Activated T-helper 1 cell treated with anti-CD3 and anti-CD28 coated beads, Interleukin-12 subunit alpha, Interleukin-12 subunit beta, Interleukin-2, Interleukin-4 antibody, amounts not matched to agents 30 ng/mL and 10 ng/mL and 1 ng/mL, durations not matched to agents 14 hours and 24 hours and 36 hours (primary cell): ENCODE results near the gene PRR5L. TPM values are rescaled to one million over a fixed set of nuclear protein-coding genes. Genes with fewer than 3 reads are reported as not detected.

Experiments
- DNase-seq: peaks from one replicate; pipeline ENCODE4 v3.0.0; 2021; ENCODE audit warnings: low spot score
- H3K27ac Mint-ChIP-seq: one replicate; pipeline ENCODE4 v1.8.0; 2021; ENCODE audit warnings: mild to moderate bottlenecking, mixed read lengths
- H3K27me3 Mint-ChIP-seq: one replicate; pipeline ENCODE4 v1.8.0; 2022; ENCODE audit warnings: mild to moderate bottlenecking, moderate library complexity, mixed read lengths; ENCODE audit not compliant: insufficient read depth
- H3K36me3 Mint-ChIP-seq: one replicate; pipeline ENCODE4 v1.8.0; 2021; ENCODE audit warnings: low read depth, mixed read lengths
- H3K4me1 Mint-ChIP-seq: one replicate; pipeline ENCODE4 v1.8.0; 2021; ENCODE audit warnings: low read depth, mixed read lengths
- H3K4me3 Mint-ChIP-seq: one replicate; pipeline ENCODE4 v1.8.0; 2021; ENCODE audit warnings: mild to moderate bottlenecking, moderate library complexity, mixed read lengths
- H3K9me3 Mint-ChIP-seq: one replicate; pipeline ENCODE4 v1.8.0; 2021; ENCODE audit warnings: mixed read lengths
- intact Hi-C: fragments of 100-400 bp; cut with micrococcal nuclease; formaldehyde crosslinking; loops from one replicate; pipeline ENCODE4 v1.15.1; 2024
- total RNA-seq: library from RNA; stranded (reverse); gene quantifications from 2 replicates; pipeline ENCODE4 v1.2.3, GENCODE V29; 2022

The PRR5L gene
- total RNA-seq, 1 donor from 2014 or later, result 64.0 TPM

DNA sequence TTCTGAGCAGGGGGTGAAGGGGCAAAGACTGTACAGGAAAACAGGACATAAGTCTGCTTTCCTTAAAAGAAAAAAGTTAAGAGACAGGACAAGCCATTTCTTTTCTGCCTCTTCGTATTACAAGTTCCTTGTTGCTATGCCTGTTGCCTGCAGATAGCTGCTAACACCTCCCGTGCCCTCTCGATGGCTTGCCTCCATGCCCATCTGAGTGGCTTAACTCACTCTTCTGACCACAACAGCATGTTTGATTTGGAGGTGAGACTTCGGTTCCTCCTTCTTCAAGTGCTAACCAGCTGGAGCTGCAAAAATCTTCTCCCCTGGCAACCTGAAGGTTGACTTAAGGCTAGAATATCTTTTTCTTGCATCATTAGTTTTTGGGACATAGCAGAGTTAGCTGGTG, 103.1 kb downstream of the PRR5L start:
- no peak overlapping the region for H3K27ac Mint-ChIP-seq
- no peaks in the 10 kb centered on the region for H3K9me3 Mint-ChIP-seq
- intact Hi-C loops, result loop anchor here (10.0 kb wide), 1 partner anchor 734 kb away; the partner anchor contains the start of gene TRIM44
- no peak for DNase-seq
- H3K36me3 Mint-ChIP-seq, result peaks cover 56% of the 10 kb centered on the region
- H3K27me3 Mint-ChIP-seq, result no peaks in the 10 kb centered on the region
- peaks cover 69% of the 10 kb centered on the region for H3K4me1 Mint-ChIP-seq
- no peak overlapping the region for H3K4me3 Mint-ChIP-seq

DNA sequence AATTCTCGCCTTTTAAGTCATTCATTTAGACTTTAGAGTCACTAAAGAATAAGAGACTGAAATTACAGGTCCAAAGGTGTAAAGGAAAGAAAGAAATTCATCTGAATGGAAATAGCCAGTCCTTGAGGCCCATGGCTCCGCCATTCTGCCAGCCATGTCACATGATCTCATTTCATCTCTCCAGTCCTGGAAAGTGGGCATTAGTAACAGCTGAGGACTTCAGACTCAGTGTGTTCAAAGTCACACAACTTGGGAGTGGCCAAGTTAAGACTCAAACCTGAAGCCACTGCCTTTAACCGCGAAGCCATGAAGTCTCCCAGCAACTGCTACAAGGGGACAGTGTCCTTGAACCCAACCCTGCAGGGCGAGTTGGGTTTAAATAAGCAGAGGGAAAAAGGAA, 103.7 kb downstream of the PRR5L start:
- DNase-seq, result no peak
- Mint-ChIP-seq H3K4me1 (peaks cover 64% of the 10 kb centered on the region), H3K36me3 (peaks cover 52% of the 10 kb centered on the region), H3K27ac (peak overlapping the region; percentile 84), H3K9me3 (no peaks in the 10 kb centered on the region), H3K4me3 (peak overlapping the region; percentile 85), H3K27me3 (no peaks in the 10 kb centered on the region)
- intact Hi-C loops, result loop anchor here (1.0 to 10.0 kb wide), 2 partner anchors 9 to 735 kb away; partner anchors contain the start of gene TRIM44

DNA sequence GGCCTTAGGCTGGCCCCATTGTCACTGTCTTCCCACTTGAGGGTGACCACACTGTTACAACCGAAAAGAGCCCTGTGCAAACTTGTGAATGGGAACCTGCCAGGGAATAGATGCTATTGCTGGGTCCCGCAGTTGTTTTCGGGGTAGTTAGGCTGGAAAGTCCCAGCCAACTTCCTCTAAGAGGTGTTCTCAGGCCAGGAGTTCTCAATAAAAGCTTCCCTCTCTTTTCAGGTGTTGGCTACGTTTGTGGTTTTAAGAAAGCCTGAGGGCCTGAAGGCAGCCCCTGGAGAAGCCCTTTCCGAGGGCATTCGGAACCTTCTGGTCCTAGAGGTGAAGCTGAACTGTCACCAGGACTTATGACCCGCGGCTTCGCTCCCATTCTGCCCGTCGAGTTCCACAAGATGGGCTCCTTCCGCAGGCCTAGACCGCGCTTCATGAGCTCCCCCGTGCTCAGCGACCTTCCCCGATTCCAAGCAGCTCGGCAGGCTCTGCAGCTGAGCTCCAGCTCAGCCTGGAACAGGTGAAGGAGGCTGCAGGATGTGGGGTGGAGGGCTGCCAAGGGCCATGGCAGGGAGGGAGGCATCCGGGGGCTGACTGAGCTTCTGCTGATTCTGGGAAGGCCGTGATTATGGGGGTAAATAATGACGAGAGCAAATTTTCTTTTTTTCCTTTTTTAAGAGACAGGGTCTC, 104.8 kb downstream of the PRR5L start:
- no peak for DNase-seq
- Mint-ChIP-seq H3K36me3 (peaks cover 58% of the 10 kb centered on the region), H3K27me3 (no peaks in the 10 kb centered on the region), H3K27ac (peak overlapping the region; percentile 84), H3K4me3 (peak overlapping the region; percentile 85), H3K4me1 (peaks cover 62% of the 10 kb centered on the region), H3K9me3 (no peaks in the 10 kb centered on the region)
- intact Hi-C loops, result loop anchor here (1.0 kb wide), 1 partner anchor 7 kb away; no protein-coding TSS in a partner anchor

DNA sequence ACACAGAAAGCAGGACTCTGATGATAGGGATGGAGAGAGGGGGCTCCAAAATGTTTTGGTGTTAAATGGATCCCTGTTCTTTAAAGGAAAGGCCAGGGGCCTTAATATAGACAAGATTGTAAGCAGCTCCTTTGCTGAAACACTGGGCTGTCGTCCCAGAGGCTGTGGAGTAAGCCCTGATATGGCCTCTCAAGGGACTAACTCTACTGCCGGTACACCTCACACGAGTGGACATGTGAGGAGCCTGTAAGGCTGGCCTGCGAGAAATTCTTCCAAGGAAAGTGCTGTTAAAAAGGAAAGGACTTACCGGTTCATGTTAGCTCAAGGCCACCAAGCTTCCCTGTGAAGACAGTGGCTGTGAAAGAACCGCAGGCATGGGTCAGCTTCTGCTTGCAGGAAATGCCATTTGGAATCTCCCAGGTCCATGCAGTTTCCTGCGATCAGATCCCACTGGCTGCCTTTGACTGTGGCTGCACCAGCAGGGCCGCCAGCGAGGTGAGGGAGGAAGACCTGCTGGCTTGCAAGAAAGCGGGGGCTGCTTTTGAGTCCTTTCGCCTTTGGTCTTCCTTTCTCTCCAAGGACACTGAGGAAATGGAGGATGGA, 106.6 kb downstream of the PRR5L start:
- H3K36me3 Mint-ChIP-seq, result peaks cover 76% of the 10 kb centered on the region
- H3K4me3 Mint-ChIP-seq, result peak overlapping the region; percentile 85
- H3K27ac Mint-ChIP-seq, result peak overlapping the region; percentile 56
- H3K4me1 Mint-ChIP-seq, result peaks cover 80% of the 10 kb centered on the region
- no peaks in the 10 kb centered on the region for H3K9me3 Mint-ChIP-seq
- H3K27me3 Mint-ChIP-seq, result no peaks in the 10 kb centered on the region
- no peak for DNase-seq
- intact Hi-C loops, result no loop called here

DNA sequence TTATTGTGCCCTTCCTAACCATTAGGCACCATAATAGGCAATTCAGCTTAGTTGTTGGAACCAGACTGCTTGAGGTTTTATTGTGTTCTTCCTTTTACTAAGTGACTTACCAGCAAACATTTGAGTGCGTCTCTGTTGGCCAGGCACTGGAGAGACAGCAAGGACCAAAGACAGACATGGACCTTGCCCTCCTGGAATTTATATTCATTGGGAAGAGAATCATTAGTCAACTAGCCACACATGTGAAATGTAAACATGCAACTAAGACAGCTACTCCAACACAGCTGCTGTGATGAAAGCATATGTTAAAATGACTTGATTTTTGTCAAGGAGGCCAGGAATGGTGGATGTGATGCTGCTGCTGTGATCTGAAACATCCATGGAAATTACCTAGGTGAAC, 107.6 kb downstream of the PRR5L start:
- Mint-ChIP-seq H3K36me3 (peaks cover 72% of the 10 kb centered on the region), H3K9me3 (no peaks in the 10 kb centered on the region), H3K27me3 (no peaks in the 10 kb centered on the region), H3K4me3 (peak overlapping the region; percentile 85), H3K4me1 (peaks cover 86% of the 10 kb centered on the region), H3K27ac (peak overlapping the region; percentile 62)
- intact Hi-C loops, result no loop called here
- no peak for DNase-seq

DNA sequence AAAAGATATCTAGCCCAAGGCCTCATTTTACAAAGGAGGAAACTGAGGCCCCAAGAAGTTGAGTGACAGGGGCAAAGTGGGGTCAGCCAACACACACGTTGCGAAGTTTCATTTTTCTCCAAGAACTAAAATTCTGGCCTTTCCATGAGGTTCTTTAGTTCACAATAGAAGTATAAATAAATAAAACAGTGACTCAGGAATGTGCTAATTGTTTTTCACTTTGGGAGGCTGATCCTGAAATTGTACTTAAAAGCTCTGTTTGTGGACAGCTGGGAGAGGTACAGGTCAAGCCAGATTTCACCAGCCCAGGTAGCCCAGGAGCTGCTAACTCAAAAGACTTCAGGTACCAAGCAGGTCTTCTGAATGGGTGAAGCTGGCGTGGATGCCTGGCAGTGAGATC, 108.7 kb downstream of the PRR5L start:
- Mint-ChIP-seq H3K27me3 (no peaks in the 10 kb centered on the region), H3K9me3 (no peaks in the 10 kb centered on the region), H3K4me3 (no peak overlapping the region), H3K4me1 (peaks cover 86% of the 10 kb centered on the region), H3K36me3 (peaks cover 72% of the 10 kb centered on the region), H3K27ac (no peak overlapping the region)
- intact Hi-C loops, result no loop called here
- DNase-seq, result no peak

DNA sequence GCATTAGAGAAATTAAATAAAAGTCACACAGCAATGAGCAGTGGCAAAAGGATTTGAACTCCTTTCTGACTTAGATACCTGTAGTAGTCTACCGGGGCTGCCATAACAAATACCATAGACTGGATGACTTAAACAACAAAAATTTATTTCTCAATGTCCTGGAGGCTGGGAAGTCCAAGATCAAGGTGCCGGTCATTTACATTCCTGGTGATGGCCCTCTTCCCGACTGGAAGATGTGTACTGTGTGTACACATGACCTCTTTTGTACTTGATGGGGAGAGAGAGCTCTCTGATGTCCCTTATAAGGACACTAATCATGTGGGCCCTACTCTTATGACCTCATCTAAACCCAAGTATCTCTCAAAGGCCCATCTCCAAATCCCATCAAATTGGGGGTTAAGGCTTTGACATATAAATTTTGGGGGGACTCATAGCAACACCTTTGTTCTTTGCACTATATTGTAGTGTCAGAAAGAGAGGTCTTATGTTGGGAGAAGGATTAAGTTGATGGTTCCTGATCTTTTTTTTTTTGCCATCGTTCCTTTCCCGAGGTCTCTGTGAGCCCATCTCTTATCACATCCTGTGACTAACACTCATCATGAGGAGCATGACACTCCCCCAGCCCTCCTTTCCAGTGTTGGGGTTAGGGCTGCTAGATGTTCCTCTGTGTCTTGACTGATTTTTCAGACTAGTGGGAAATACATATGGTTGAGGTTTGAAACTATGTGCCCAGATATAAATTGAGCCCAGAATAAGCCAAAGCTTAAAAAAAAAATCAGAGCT, 109.7 kb downstream of the PRR5L start:
- Mint-ChIP-seq H3K4me1 (peaks cover 86% of the 10 kb centered on the region), H3K36me3 (peaks cover 72% of the 10 kb centered on the region), H3K9me3 (no peaks in the 10 kb centered on the region), H3K4me3 (no peak overlapping the region), H3K27me3 (no peaks in the 10 kb centered on the region), H3K27ac (peak overlapping the region; percentile 29)
- intact Hi-C loops, result no loop called here
- DNase-seq, result no peak

DNA sequence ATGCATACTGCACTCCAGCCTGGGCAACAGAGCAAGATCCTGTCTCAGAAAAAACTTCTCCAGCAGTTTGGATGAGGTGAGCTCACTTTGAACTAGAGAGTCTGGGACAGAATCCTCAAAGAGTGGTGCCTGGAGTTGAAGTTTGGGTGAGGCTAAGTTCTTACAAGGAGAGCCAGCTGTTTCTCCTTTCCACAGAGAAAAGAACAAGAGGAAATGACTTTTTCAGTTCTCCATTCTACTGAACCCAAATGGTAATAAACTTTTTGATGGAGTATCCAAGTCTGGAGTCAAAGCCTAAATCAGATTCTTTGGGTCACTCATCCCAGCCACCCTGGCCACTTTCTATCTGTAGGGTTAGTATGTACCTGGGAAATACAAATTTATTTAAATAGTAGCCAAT, 111.3 kb downstream of the PRR5L start:
- peak overlapping the region; percentile 34 for H3K27ac Mint-ChIP-seq
- intact Hi-C loops, result no loop called here
- H3K9me3 Mint-ChIP-seq, result no peaks in the 10 kb centered on the region
- peaks cover 76% of the 10 kb centered on the region for H3K36me3 Mint-ChIP-seq
- H3K4me1 Mint-ChIP-seq, result peaks cover 87% of the 10 kb centered on the region
- no peak overlapping the region for H3K4me3 Mint-ChIP-seq
- no peaks in the 10 kb centered on the region for H3K27me3 Mint-ChIP-seq
- DNase-seq, result no peak

DNA sequence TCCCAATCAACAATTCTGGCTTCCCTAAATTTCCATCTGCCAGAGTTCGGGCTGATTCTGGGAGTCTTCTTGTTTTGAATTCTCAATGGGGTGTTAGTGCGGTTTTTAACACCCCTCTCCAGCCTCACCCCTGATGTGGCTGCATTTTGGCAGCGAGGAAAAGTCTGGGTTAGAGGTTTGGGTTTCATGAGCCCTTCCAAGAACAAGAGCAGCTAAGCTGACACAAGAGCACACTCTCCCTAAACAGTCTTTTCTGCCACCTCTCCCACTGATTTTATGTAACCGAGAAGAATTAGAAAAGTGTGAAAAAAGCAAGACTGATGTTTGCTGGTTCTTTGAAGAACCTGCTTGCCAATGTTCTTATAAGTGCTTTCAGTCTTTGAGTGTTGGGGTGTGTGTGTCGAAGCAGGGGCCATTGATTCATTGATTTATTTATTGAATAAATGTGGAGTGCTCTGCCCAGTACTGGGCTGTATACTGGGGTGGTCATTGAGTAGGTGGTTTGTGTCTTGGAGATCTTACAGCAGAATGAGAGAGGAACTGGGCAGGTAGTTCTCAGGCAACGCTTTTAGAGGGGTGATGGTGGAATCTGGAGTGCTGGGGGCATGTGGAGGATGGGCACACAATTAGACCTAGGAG, 112.5 kb downstream of the PRR5L start:
- peaks cover 72% of the 10 kb centered on the region for H3K36me3 Mint-ChIP-seq
- peaks cover 85% of the 10 kb centered on the region for H3K4me1 Mint-ChIP-seq
- no peak for DNase-seq
- H3K27ac Mint-ChIP-seq, result peak overlapping the region; percentile 94
- peak overlapping the region; percentile 69 for H3K4me3 Mint-ChIP-seq
- intact Hi-C loops, result loop anchor here (1.0 kb wide), 6 partner anchors 8 to 54 kb away; no protein-coding TSS in a partner anchor
- H3K9me3 Mint-ChIP-seq, result no peaks in the 10 kb centered on the region
- no peaks in the 10 kb centered on the region for H3K27me3 Mint-ChIP-seq

DNA sequence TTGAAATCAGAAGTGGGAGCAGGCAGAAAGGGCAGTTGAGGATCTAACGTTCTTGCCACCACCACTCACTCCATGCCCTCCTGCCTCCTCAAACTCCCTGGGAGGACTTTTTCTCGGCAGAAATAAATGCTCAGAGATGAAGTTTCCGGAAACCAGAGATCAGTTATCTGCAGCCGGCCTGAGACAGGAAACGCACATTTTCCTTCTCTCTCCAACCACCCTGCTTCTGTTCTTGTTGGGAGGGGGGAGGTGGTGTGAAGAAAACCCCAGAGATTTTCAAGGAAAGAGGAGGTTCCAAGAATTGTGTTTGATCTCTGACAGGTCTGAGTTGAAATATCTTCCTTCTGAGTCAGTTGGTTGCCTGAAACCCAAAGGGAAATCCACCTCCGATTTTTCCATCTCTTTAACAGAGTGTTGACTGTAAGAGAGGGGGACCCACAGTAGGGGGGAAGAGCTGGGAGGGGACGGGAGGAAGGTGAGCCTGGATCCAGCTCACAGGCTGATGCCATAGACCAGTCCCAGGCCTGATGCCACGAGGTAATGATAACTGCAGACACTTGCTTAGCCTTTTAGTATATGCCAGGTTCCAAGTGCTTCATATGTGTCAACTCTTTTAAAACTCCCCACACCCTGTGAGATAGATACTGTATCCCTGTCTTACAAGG, 113.2 kb downstream of the PRR5L start:
- H3K4me1 Mint-ChIP-seq, result peaks cover 80% of the 10 kb centered on the region
- no peaks in the 10 kb centered on the region for H3K9me3 Mint-ChIP-seq
- H3K36me3 Mint-ChIP-seq, result peaks cover 69% of the 10 kb centered on the region
- H3K4me3 Mint-ChIP-seq, result peak overlapping the region; percentile 69
- intact Hi-C loops, result loop anchor here (1.0 kb wide), 5 partner anchors 12 to 55 kb away; no protein-coding TSS in a partner anchor
- peak overlapping the region; percentile 94 for H3K27ac Mint-ChIP-seq
- DNase-seq, result peak; percentile 49
- no peaks in the 10 kb centered on the region for H3K27me3 Mint-ChIP-seq

DNA sequence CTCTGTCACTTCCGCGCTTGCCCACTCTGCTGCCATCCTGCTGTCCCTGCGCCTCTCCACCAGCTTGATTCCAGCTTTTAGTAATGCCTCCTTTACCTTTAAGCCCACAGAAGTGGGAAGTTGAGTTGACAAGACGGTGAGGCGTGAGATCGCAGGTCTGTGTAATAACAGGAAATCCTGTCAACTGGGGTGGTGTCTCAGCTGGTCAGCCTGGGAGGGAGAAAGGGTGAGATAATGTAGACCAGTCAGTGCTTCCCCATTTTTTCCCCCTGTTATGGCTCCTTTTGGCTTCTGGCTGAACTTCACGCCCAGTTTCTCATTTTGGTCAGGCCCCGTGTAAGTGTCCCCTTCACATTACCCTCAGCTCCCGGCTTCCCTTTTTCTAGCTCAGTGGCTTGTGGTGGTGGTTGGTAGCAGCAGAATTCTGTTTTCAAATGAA, 115.1 kb downstream of the PRR5L start:
- Mint-ChIP-seq H3K9me3 (peaks cover 4% of the 10 kb centered on the region), H3K4me3 (peak overlapping the region; percentile 57), H3K4me1 (peaks cover 79% of the 10 kb centered on the region), H3K27me3 (no peaks in the 10 kb centered on the region), H3K27ac (peak overlapping the region; percentile 94), H3K36me3 (peaks cover 65% of the 10 kb centered on the region)
- DNase-seq, result no peak
- intact Hi-C loops, result no loop called here

DNA sequence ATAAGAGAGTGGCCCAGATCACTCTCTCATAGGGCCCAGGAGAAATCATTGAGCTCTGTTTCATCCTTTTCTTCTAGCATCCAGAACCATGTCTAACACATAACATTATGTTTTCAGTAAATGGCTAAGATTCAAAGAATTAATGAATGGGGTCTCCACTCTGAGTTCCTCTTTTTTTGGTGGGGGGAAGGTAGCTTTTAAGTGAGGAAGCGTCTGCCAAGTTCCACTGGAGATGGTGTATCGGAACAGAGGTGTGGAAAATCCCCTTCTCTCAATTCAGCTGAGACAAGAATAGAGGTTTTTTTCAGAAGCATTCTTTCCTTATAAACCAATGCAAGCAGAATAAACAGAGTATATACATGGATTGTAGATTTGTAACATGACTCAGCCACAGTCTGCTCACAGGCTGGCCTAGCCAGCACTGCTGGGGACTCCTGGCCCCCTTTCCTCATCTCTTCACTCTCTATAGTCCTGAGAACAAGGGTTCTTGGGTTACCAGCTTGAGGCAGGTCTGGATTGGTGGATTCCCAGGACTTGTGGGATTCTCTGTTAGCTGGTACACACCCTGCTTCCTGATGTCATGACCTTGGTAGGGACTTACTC, 116.8 kb downstream of the PRR5L start:
- peaks cover 79% of the 10 kb centered on the region for H3K4me1 Mint-ChIP-seq
- H3K27me3 Mint-ChIP-seq, result no peaks in the 10 kb centered on the region
- H3K4me3 Mint-ChIP-seq, result no peak overlapping the region
- no peak for DNase-seq
- H3K36me3 Mint-ChIP-seq, result peaks cover 64% of the 10 kb centered on the region
- no peak overlapping the region for H3K27ac Mint-ChIP-seq
- H3K9me3 Mint-ChIP-seq, result peaks cover 4% of the 10 kb centered on the region
- intact Hi-C loops, result no loop called here
